Right atrium auricular region (tissue), 2 donors: Measurements from ENCODE around the gene RTP4. TPM values are rescaled to one million over a fixed set of nuclear protein-coding genes. Genes with fewer than 3 reads are reported as not detected.

ENCODE experiments used
- DNase-seq: peaks from one replicate; pipeline ENCODE4 v3.0.0-alpha.2; 2019; ENCODE audit warnings: low spot score
- H3K27ac ChIP-seq, 2 donors: fragments of 200-600 bp; sonication (generic); 1 replicate in 1 of 2; 2 replicates in 1 of 2; pipeline ENCODE4 v1.5.1; 2016 to 2019
- H3K27me3 ChIP-seq, 2 donors: fragments of 200-600 bp; sonication (generic); one replicate each; pipeline versions ENCODE4 v1.5.1 to v1.6.0; 2017 to 2019
- H3K36me3 ChIP-seq: fragments of 200-600 bp; sonication (generic); one replicate; pipeline ENCODE4 v1.5.1; 2016
- H3K4me1 ChIP-seq, 2 donors: fragments of 200-600 bp; sonication (generic); one replicate each; pipeline versions ENCODE4 v1.5.1 to v1.6.0; 2017 to 2019
- H3K4me3 ChIP-seq, 2 donors: fragments of 200-600 bp; sonication (generic); 1 replicate in 1 of 2; 2 replicates in 1 of 2; pipeline ENCODE4 v1.5.1; 2017 to 2019; ENCODE audit warnings: mild to moderate bottlenecking in 1 of 2, moderate library complexity in 1 of 2
- H3K9me3 ChIP-seq, 2 donors: fragments of 200-600 bp; sonication (generic); one replicate each; pipeline ENCODE4 v1.5.1; 2019
- CTCF ChIP-seq, 2 donors: fragments of 200-600 bp; sonication (generic); IDR thresholded peaks; one replicate each; pipeline ENCODE4 v1.5.1; 2019; ENCODE audit warnings: antibody characterized with exemption in 2 of 2
- total RNA-seq, 2 donors: library from RNA; depleted of rRNA; stranded (reverse); fragments of >200 nt; gene quantifications; one replicate each; pipeline ENCODE4 v1.1.0, GENCODE V29; 2016

RTP4 gene
- total RNA-seq, 2 donors from 2014 or later = 0.59 to 1.0 TPM

DNA sequence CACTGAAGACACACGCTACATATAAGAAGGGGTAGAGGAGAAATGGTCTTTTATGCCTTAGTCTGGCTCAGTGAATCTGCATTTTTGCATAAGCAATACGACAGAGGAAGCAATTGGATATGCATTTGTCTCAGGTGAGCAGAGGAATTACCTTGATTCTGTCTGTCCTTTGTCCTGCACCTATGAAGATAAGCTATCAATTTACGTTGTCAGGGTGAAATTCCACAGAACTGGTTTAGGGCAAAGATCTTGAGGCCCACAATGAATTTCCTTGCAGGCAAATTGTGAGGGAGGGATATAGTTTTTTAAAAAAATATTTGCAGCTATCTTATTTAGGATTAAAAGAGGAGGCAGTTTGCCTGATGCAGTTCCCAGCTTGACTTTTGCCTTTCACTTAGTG lies 45.1 kb upstream of the RTP4 start:
- Histone ChIP-seq H3K27me3 (no peaks in the 10 kb centered on the region), H3K4me3 (no peak overlapping the region), H3K27ac (no peak overlapping the region), H3K36me3 (no peaks in the 10 kb centered on the region), H3K9me3 (no peaks in the 10 kb centered on the region), H3K4me1 (peaks cover 0 to 8% of the 10 kb centered on the region in 2 donors)
- TF ChIP-seq CTCF (IDR thresholded peaks at IDR 0.05) = no peak
- no peak for DNase-seq

DNA sequence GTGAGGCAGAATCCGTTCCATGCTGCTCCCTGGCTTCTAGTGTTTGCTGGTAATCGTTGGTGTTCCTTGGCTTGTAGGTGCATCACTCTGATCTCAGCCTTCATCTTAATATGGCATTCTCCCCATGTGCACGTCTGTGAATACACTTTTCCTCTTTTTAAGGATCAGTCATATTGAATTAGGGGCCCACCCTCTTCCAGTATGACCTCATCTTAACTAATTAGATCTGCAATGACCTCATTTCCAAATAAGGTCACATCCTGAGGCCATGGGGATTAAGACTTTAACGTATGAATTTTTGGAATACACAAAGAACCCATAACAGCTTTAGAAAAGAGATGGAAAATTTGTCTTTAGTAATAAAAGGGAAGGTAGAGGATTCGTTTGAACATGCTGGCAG lies 42.6 kb upstream of the RTP4 start:
- H3K9me3 ChIP-seq = no peaks in the 10 kb centered on the region
- H3K27ac ChIP-seq = no peak overlapping the region
- DNase-seq = no peak
- no peaks in the 10 kb centered on the region for H3K27me3 ChIP-seq
- no peaks in the 10 kb centered on the region for H3K4me1 ChIP-seq
- no peaks in the 10 kb centered on the region for H3K36me3 ChIP-seq
- no peak for TF ChIP-seq CTCF (IDR thresholded peaks at IDR 0.05)
- no peak overlapping the region for H3K4me3 ChIP-seq

DNA sequence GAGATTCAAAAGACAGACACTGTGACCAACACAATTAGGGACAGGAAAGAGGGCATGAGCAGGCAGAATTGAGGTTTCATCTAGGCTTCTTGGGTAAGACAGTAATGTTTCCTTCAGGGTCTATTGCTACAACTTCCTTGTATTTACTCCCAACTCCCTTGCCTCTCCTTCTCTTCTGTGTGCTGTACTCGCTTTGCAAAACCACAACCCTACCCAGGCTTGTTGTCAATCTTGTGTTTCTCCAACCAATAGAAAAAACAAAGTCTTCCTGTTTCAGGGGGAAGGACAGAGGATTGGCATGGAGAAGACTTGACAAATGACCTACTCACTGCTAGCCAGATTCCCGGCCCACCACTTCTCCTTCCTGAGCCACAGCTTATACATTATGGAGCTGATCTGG lies 40.3 kb upstream of the RTP4 start:
- no peak for DNase-seq
- no peaks in the 10 kb centered on the region for H3K4me1 ChIP-seq
- no peaks in the 10 kb centered on the region for H3K36me3 ChIP-seq
- H3K9me3 ChIP-seq = no peaks in the 10 kb centered on the region
- TF ChIP-seq CTCF (IDR thresholded peaks at IDR 0.05) = no peak
- no peak overlapping the region for H3K4me3 ChIP-seq
- H3K27me3 ChIP-seq = no peaks in the 10 kb centered on the region
- H3K27ac ChIP-seq = no peak overlapping the region

DNA sequence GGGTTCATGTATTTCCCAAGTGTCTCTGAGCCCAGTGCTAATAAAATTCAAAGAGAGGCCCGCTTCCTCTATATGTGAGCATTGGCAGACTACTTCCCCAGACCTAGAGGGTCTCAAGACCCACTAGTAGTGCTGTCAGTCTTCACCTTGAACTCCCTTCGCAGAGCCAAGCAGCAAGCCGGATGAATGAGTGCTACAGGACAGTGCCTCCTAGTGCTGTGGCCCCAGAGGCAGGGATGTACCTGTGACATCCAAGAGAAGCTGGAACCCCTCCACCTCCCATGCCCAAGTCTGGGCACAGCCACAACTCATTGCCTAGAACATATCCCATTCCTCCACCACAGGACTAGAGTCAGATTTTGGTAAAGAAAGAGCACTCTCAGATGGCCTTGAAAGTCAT lies 39.5 kb upstream of the RTP4 start:
- Histone ChIP-seq H3K27me3 (no peaks in the 10 kb centered on the region), H3K9me3 (no peaks in the 10 kb centered on the region), H3K27ac (no peak overlapping the region), H3K4me3 (no peak overlapping the region), H3K4me1 (no peaks in the 10 kb centered on the region), H3K36me3 (no peaks in the 10 kb centered on the region)
- no peak for TF ChIP-seq CTCF (IDR thresholded peaks at IDR 0.05)
- DNase-seq = no peak

DNA sequence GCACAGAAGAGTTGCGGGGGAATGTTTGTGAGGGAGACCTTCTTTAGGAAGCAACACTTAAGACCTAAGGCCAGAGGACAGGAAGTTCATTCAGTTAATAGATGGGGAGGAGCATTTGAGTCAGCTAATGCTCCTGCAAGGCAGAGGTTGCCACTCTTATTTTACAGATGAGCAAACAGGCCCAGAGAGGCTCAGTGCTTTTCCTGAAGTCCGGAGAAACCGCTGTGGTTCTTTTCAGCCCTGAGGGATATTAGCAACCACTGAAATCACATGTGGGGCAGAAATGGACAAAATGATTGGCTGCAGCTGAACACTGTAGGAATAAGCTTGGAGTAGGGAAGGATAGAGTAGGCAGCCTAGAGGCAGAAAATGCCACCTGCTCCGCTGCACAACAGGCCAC lies 33.3 kb upstream of the RTP4 start:
- Histone ChIP-seq H3K27me3 (no peaks in the 10 kb centered on the region), H3K27ac (no peak overlapping the region), H3K36me3 (no peaks in the 10 kb centered on the region), H3K9me3 (no peaks in the 10 kb centered on the region), H3K4me1 (no peaks in the 10 kb centered on the region), H3K4me3 (no peak overlapping the region)
- TF ChIP-seq CTCF (IDR thresholded peaks at IDR 0.05) = no peak
- DNase-seq = no peak

DNA sequence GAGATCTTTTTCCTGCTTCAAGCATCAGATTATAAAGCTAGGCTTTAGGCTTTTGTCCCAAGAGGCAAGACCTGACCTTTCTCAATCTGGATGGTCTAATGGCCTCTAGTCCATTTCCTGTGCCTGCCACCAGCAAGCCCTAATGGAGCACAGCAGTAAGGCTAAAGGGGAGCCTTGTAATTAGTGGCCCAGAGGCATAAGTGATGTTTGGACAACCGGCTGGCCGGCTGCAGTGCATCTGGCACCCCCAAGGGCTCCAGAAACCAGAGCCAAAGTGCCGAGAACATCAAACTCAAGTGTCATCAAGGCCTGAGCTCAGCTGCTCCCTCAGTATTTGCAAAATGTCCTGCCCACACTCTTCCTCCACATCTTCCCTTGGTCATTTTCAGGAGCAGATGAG lies 31.9 kb upstream of the RTP4 start:
- no peak for DNase-seq
- no peak for TF ChIP-seq CTCF (IDR thresholded peaks at IDR 0.05)
- H3K4me3 ChIP-seq = no peak overlapping the region

More for the DNA sequence above, 31.9 kb upstream of the RTP4 start:
- H3K9me3 ChIP-seq = no peaks in the 10 kb centered on the region
- no peaks in the 10 kb centered on the region for H3K4me1 ChIP-seq
- H3K27ac ChIP-seq = no peak overlapping the region
- H3K27me3 ChIP-seq = no peaks in the 10 kb centered on the region
- H3K36me3 ChIP-seq = no peaks in the 10 kb centered on the region
